Tibial nerve (tissue), 4 donors: ENCODE results near the gene SCRG1.

ENCODE experiments used
- EP300 ChIP-seq, 2 donors: sonication (generic); formaldehyde crosslinking; IDR thresholded peaks; one replicate each; pipeline ENCODE4 v1.6.1; 2017; ENCODE audit warnings: antibody characterized with exemption in 2 of 2, mild to moderate bottlenecking in 1 of 2
- POLR2A ChIP-seq, 2 donors: fragments of 450-650 bp; IDR thresholded peaks; one replicate each; pipeline ENCODE4 v1.6.1; 2017; ENCODE audit warnings: antibody characterized with exemption in 2 of 2, mild to moderate bottlenecking in 2 of 2, moderate library complexity in 2 of 2
- TF ChIP-seq, protein P1 (sequence below), 5 experiments: fragments of 200-600 bp in 3 of 5; fragments of 450-650 bp in 2 of 5; sonication (generic) in 3 of 5; IDR thresholded peaks; one replicate each; pipeline ENCODE4 v1.5.1; 2016 to 2019; ENCODE audit warnings: antibody characterized with exemption in 5 of 5, mild to moderate bottlenecking in 3 of 5, moderate library complexity in 2 of 5

DNA sequence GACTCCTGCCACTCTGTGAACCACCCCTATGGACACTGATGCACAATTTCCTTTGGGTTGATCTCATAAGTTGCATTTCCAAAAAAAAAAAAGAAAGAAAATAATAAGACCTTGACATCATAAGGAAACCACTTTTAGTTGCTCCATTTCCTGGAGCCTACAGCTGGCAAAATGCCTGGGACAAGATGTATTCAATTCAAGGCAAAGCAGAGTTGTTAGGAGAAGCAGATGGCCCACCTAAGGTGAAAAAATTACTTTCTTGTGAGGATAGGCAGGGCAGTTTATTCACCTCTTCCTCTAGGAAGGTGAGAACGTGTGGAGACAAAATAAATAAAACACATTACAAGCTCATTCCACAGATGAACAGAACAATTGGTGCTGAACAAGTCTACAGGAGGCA is 14.1 kb upstream of the SCRG1 start:
- TF ChIP-seq POLR2A (IDR thresholded peaks at IDR 0.05) (no peak), EP300 (IDR thresholded peaks at IDR 0.05) (peak; percentile 42 to 64)
- TF ChIP-seq, protein P1, sequence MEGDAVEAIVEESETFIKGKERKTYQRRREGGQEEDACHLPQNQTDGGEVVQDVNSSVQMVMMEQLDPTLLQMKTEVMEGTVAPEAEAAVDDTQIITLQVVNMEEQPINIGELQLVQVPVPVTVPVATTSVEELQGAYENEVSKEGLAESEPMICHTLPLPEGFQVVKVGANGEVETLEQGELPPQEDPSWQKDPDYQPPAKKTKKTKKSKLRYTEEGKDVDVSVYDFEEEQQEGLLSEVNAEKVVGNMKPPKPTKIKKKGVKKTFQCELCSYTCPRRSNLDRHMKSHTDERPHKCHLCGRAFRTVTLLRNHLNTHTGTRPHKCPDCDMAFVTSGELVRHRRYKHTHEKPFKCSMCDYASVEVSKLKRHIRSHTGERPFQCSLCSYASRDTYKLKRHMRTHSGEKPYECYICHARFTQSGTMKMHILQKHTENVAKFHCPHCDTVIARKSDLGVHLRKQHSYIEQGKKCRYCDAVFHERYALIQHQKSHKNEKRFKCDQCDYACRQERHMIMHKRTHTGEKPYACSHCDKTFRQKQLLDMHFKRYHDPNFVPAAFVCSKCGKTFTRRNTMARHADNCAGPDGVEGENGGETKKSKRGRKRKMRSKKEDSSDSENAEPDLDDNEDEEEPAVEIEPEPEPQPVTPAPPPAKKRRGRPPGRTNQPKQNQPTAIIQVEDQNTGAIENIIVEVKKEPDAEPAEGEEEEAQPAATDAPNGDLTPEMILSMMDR (IDR thresholded peaks at IDR 0.05) = no peak
